ENCODE results near the gene GNPDA1. TPM values are rescaled to one million over a fixed set of nuclear protein-coding genes. Genes with fewer than 3 reads are reported as not detected.
"Not testable (repeated sequence)": the region's sequence is repeated elsewhere in the genome, so short reads cannot be mapped to it uniquely, and the experiment has no call there.

Gene GNPDA1
- total RNA-seq, 2 experiments from 2014 or later = 55.8 to 56.6 TPM

GRCh38 chr5:142037599-142037998 lies 24.8 kb upstream of the GNPDA1 start:
- H3K27me3 Mint-ChIP-seq; H3K27ac Mint-ChIP-seq; H3K9me3 Mint-ChIP-seq; intact Hi-C loops (cut with micrococcal nuclease); DNase-seq; POLR2A ChIA-PET; CTCF ChIA-PET; H3K4me3 Mint-ChIP-seq; H3K36me3 Mint-ChIP-seq: not testable (repeated sequence)
- peaks cover 13% of the 10 kb centered on the region for H3K4me1 Mint-ChIP-seq (ENCODE audit: low read depth)

- peaks cover 13% of the 10 kb centered on the region for H3K4me1 Mint-ChIP-seq (ENCODE audit: low read depth)
- ChIA-PET POLR2A (no interaction called here), CTCF (no interaction called here)
- H3K9me3 Mint-ChIP-seq = no peaks in the 10 kb centered on the region
- H3K4me3 Mint-ChIP-seq = no peak overlapping the region
- DNase-seq = no peak
- no peaks in the 10 kb centered on the region for H3K36me3 Mint-ChIP-seq
- no peaks in the 10 kb centered on the region for H3K27me3 Mint-ChIP-seq
- H3K27ac Mint-ChIP-seq = no peak overlapping the region
- intact Hi-C loops (cut with micrococcal nuclease) = no loop called here
These were observed 24.1 kb upstream of the GNPDA1 start for GRCh38 chr5:142036918-142037317.

DNA sequence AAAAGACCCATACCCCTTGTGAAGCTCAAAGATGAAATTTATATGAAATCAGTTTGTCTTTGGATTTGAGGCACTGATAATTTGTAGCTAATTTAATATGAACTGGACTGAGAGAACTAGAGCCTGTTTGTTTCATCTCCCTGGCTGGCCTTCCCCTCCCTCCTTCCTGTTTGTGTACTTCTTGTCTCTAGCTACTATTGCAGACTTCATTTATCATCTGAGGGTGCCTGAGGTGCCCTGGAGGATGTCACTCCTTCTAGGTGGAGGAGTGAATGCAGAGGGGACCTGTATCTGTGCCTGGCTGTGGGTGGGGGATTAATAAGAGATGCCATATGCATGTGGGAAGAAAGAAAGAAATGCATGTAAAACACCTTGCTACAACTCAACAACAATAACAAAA lies 22.2 kb upstream of the GNPDA1 start:
- H3K36me3 Mint-ChIP-seq = no peaks in the 10 kb centered on the region
- ChIA-PET CTCF (interaction anchor here (0.9 to 1.3 kb wide), 2 partner anchors 10 to 110 kb away, joined by 3 to 5 read pairs; no protein-coding TSS in a partner anchor), POLR2A (interaction anchor here (0.5 kb wide), 1 partner anchor 34 kb away, joined by 3 read pairs; no protein-coding TSS in a partner anchor)
- intact Hi-C loops (cut with micrococcal nuclease) = no loop called here
- H3K27ac Mint-ChIP-seq = no peak overlapping the region
- H3K9me3 Mint-ChIP-seq = no peaks in the 10 kb centered on the region
- DNase-seq = no peak
- H3K27me3 Mint-ChIP-seq = no peaks in the 10 kb centered on the region
- peaks cover 13% of the 10 kb centered on the region for H3K4me1 Mint-ChIP-seq (ENCODE audit: low read depth)
- H3K4me3 Mint-ChIP-seq = no peak overlapping the region

GRCh38 chr5:142033632-142034567 lies 21.1 kb upstream of the GNPDA1 start:
- H3K4me3 Mint-ChIP-seq; H3K27ac Mint-ChIP-seq; intact Hi-C loops (cut with micrococcal nuclease); H3K9me3 Mint-ChIP-seq; POLR2A ChIA-PET; H3K27me3 Mint-ChIP-seq; DNase-seq; H3K36me3 Mint-ChIP-seq: not testable (repeated sequence)
- peaks cover 13% of the 10 kb centered on the region for H3K4me1 Mint-ChIP-seq (ENCODE audit: low read depth)
- CTCF ChIA-PET = interaction anchor here (0.6 to 1.3 kb wide), 2 partner anchors 9 to 225 kb away, joined by 3 to 5 read pairs; no protein-coding TSS in a partner anchor

DNA sequence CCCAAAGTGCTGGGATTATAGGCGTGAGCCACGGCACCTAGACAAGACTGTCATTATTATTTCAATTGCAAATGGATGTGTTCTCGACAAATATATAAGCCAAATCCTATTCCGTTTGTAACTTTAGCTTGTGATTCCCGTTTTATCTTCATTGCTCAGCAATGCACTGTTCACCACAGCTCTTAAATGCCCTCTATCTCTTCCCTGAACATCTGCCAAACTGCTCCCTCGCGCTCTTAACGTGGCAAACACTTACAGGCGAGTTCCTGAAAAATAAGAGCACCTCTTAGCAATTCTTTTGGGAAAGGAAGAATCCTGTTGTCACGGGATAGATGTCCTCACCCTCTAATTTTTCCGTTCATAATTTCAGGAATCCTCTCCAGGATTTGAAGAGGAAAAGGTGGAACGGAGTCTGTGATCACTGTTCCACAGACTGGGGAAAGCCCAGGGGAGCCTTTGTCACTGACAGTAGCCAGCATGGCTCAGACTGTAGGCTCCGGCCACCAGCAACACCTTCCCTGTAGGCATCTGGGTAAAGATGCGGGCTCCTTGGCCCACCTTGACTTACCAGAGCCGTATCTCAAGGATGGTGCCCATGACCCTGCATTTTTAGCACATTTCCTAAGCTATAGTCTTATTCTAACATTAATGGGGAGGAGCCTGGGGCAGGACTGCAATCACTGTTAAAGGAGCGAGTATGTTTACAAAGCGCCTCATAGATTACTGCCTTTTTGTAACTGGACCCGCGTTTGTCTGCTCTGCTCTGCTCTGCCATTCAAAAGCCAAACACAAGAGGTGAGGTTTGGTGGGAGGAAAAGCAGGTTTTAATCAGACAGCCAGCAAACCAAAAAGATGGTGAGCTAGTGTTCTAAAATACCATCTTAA lies 20.2 kb upstream of the GNPDA1 start:
- Mint-ChIP-seq H3K4me1 (ENCODE audit: low read depth) (peaks cover 13% of the 10 kb centered on the region), H3K27ac (no peak overlapping the region), H3K9me3 (no peaks in the 10 kb centered on the region), H3K36me3 (no peaks in the 10 kb centered on the region), H3K4me3 (no peak overlapping the region), H3K27me3 (no peaks in the 10 kb centered on the region)
- POLR2A ChIA-PET = no interaction called here
- no peak for DNase-seq
- intact Hi-C loops (cut with micrococcal nuclease) = no loop called here
- CTCF ChIA-PET = no interaction called here

DNA sequence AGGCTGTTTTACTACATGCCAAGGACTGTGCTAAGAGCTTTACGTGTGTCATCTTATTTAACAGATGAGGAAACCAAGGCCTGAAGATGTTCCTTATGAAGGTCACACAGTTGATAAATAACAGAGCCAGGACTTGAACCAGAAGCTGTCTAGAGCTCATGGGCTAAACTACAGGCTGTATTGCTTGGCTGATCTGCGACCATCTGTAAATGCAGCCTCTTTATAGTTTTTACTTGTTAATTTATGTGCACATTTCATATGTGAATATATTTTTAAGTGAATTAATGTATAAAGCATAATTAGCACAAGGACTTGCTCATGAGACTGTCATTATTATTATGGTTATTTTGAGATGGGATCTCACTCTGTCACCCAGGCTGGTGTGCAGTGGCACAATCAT lies 19.3 kb upstream of the GNPDA1 start:
- intact Hi-C loops (cut with micrococcal nuclease) = no loop called here
- H3K4me1 Mint-ChIP-seq (ENCODE audit: low read depth) = peaks cover 13% of the 10 kb centered on the region
- H3K9me3 Mint-ChIP-seq = no peaks in the 10 kb centered on the region
- H3K27me3 Mint-ChIP-seq = no peaks in the 10 kb centered on the region
- H3K36me3 Mint-ChIP-seq = no peaks in the 10 kb centered on the region
- no peak for DNase-seq
- POLR2A ChIA-PET = no interaction called here
- CTCF ChIA-PET = no interaction called here
- H3K4me3 Mint-ChIP-seq = no peak overlapping the region
- H3K27ac Mint-ChIP-seq = no peak overlapping the region

DNA sequence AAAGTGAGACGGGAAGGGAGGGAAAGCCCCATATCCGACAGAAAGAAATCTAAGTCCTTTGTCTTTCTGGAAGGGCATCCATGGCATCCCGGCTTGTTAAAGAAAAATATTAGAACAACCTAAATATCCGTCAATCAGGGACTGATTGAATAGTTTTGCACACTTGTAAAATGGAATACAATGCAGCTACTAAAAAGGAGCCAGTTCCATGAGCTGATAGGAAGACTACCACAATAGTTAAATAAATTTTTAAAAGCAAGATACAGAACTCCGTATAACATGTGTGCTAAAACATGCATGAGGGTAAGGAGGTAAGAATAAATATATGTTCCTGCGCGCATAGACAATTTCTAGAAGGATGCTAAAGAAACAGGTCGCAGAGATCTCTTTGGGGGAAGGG lies 12.8 kb upstream of the GNPDA1 start:
- Mint-ChIP-seq H3K27me3 (no peaks in the 10 kb centered on the region), H3K27ac (peak overlapping the region; percentile 99), H3K9me3 (no peaks in the 10 kb centered on the region), H3K36me3 (no peaks in the 10 kb centered on the region), H3K4me1 (ENCODE audit: low read depth) (peaks cover 14% of the 10 kb centered on the region), H3K4me3 (peak overlapping the region; percentile 88)
- CTCF ChIA-PET = interaction anchor here (0.9 to 3.1 kb wide), 9 partner anchors 9 to 333 kb away, joined by 3 to 26 read pairs (median 5); partner anchors contain the start of gene GNPDA1
- POLR2A ChIA-PET = interaction anchor here (1.0 to 2.1 kb wide), 5 partner anchors 9 to 83 kb away, joined by 3 to 13 read pairs (median 6); partner anchors contain the start of genes NDFIP1 and RNF14
- intact Hi-C loops (cut with micrococcal nuclease) = loop anchor here (1.0 to 2.0 kb wide), 4 partner anchors 9 to 83 kb away; partner anchors contain the start of genes NDFIP1 and RNF14
- DNase-seq = no peak

GRCh38 chr5:142024771-142025304 lies 12.0 kb upstream of the GNPDA1 start:
- Mint-ChIP-seq H3K36me3 (peaks cover 2% of the 10 kb centered on the region), H3K27ac (peak overlapping the region; percentile 99), H3K27me3 (no peaks in the 10 kb centered on the region), H3K4me3 (peak overlapping the region; percentile 88), H3K9me3 (peaks cover 5% of the 10 kb centered on the region), H3K4me1 (ENCODE audit: low read depth) (peaks cover 17% of the 10 kb centered on the region)
- ChIA-PET CTCF (interaction anchor here (0.7 to 3.1 kb wide), 13 partner anchors 9 to 333 kb away, joined by 3 to 26 read pairs (median 4); partner anchors contain the start of gene GNPDA1), POLR2A (interaction anchor here (1.0 to 2.1 kb wide), 6 partner anchors 9 to 84 kb away, joined by 3 to 13 read pairs (median 4); partner anchors contain the start of genes NDFIP1 and RNF14)
- DNase-seq = peak; percentile 93
- intact Hi-C loops (cut with micrococcal nuclease) = loop anchor here (1.0 to 2.0 kb wide), 4 partner anchors 9 to 84 kb away; partner anchors contain the start of genes NDFIP1 and RNF14

DNA sequence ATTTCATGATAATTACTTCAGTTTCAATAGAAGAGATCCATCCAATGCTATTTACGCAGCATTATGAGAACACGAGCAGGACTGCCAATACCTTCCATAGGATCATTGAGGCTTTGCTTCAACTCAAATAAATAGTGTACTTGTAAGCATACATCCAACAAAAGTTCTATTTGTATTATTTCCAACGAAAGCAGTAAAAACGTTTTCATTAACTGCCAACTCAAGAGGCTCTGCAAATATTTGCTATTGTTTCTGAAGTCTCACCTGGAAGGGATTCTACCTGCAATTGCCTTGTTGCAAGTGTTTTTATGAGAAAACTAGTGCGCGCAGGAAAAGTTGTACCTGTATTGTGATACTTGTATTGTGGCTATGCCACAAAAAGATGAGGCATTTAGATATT lies 11.0 kb upstream of the GNPDA1 start:
- peaks cover 5% of the 10 kb centered on the region for H3K9me3 Mint-ChIP-seq
- intact Hi-C loops (cut with micrococcal nuclease) = loop anchor here (2.0 kb wide), 3 partner anchors 55 to 85 kb away; partner anchors contain the start of genes NDFIP1 and RNF14
- H3K27ac Mint-ChIP-seq = no peak overlapping the region
- DNase-seq = no peak
- ChIA-PET CTCF (interaction anchor here (1.2 to 3.1 kb wide), 4 partner anchors 8 to 122 kb away, joined by 3 to 26 read pairs (median 8); partner anchors contain the start of gene GNPDA1), POLR2A (interaction anchor here (1.9 kb wide), 1 partner anchor 8 kb away, joined by 9 read pairs; no protein-coding TSS in a partner anchor)
- peaks cover 20% of the 10 kb centered on the region for H3K4me1 Mint-ChIP-seq (ENCODE audit: low read depth)
- H3K36me3 Mint-ChIP-seq = peaks cover 2% of the 10 kb centered on the region
- H3K4me3 Mint-ChIP-seq = no peak overlapping the region
- no peaks in the 10 kb centered on the region for H3K27me3 Mint-ChIP-seq

- H3K27ac Mint-ChIP-seq = no peak overlapping the region
- POLR2A ChIA-PET = no interaction called here
- intact Hi-C loops (cut with micrococcal nuclease) = no loop called here
These were observed 7.4 kb upstream of the GNPDA1 start for GRCh38 chr5:142020122-142020659.

GRCh38 chr5:142017832-142018427 lies 5.1 kb upstream of the GNPDA1 start:
- ChIA-PET CTCF (interaction anchor here (0.9 to 15.1 kb wide), 2 partner anchors 11 to 127 kb away, joined by 3 to 197 read pairs; no protein-coding TSS in a partner anchor), POLR2A (interaction anchor here (0.9 to 7.4 kb wide), 3 partner anchors 11 to 92 kb away, joined by 5 to 103 read pairs (median 50); partner anchors contain the start of gene NDFIP1)
- Mint-ChIP-seq H3K36me3 (peaks cover 2% of the 10 kb centered on the region), H3K27ac (peak overlapping the region; percentile 98), H3K4me1 (ENCODE audit: low read depth) (peaks cover 62% of the 10 kb centered on the region), H3K4me3 (no peak overlapping the region), H3K9me3 (peaks cover 5% of the 10 kb centered on the region), H3K27me3 (no peaks in the 10 kb centered on the region)
- DNase-seq = no peak
- intact Hi-C loops (cut with micrococcal nuclease) = loop anchor here (5.0 to 10.0 kb wide), 2 partner anchors 307 to 339 kb away; partner anchors contain the start of gene SPRY4

More at GRCh38 chr5:142020122-142020659, 7.4 kb upstream of the GNPDA1 start:
- CTCF ChIA-PET = no interaction called here
- H3K36me3 Mint-ChIP-seq = peaks cover 2% of the 10 kb centered on the region
- no peak for DNase-seq
- H3K4me1 Mint-ChIP-seq (ENCODE audit: low read depth) = peaks cover 47% of the 10 kb centered on the region
- no peaks in the 10 kb centered on the region for H3K27me3 Mint-ChIP-seq
- H3K9me3 Mint-ChIP-seq = peaks cover 5% of the 10 kb centered on the region
- no peak overlapping the region for H3K4me3 Mint-ChIP-seq

Data from activated CD4-positive, alpha-beta memory T cell treated with anti-CD3 and anti-CD28 coated beads for 36 hours (primary cell).